COLO829 (cell line): ENCODE data around the gene EEIG1.

Experiments
- DNase-seq: peaks from one replicate; pipeline ENCODE4 v3.0.0; 2012; ENCODE audit warnings: low spot score

The EEIG1 gene

DNA sequence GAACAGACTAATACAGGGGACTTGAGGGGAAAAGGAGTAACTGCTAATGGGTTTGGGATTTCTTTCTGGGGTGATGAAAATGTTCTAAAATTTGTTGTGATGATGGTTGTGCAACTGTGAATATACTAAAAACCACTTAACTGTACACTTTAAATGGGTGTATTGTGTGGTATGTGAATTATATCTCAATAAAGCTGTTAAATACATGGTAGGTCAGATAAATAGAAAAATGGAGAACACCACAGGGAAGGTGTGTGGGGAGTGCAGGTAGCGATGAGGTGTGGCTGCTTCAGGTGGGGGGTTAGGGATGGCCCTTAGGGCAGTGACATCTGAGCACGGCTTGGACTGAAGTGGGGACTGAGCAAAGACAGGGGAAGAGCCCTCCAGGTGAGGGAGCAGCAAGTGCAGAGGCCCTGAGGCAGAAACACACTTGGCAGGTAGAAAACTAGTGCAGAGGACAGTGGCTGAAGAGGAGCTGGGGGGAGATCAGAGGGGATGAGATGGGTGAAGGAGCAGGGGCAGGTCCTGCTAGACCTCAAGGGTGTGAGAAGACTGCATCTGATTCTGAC, 20.9 kb downstream of the EEIG1 start:
- no peak for DNase-seq

DNA sequence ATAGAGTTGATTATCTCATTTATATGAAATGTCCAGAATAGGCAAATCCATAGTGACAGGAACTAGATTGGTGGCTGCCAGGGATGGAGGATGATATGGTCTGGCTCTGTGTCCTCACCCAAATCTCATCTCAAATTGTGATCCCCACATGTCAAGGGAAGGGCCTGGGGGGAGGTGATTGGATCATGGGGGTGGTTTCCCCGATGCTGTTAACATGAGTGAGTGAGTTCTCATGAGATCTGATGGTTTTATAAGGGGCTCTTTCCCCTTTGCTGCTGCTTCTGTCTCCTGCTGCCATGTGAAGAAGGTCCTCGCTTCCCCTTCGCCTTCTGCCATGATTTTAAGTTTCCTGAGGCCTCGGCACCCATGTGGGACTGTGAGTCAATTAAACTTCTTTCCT, 21.4 kb downstream of the EEIG1 start:
- DNase-seq, result no peak

DNA sequence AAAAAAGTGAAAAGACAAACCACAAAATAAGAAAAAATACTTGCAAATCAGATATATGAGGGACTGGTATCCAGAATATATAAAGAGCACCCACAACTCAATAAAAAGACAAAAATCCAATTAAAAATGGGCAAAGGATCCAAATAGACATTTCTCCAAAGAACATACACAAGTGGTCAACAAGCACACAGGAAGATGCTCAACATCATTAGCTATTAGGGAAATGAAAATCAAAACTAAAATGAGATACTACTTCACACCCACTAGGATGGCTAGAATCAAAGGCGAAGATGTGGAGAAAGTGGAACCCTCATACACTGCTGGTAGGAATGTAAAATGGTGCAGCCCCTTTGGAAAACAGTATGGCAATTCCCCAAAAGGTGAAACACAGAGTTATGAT, 22.1 kb downstream of the EEIG1 start:
- DNase-seq, result no peak

DNA sequence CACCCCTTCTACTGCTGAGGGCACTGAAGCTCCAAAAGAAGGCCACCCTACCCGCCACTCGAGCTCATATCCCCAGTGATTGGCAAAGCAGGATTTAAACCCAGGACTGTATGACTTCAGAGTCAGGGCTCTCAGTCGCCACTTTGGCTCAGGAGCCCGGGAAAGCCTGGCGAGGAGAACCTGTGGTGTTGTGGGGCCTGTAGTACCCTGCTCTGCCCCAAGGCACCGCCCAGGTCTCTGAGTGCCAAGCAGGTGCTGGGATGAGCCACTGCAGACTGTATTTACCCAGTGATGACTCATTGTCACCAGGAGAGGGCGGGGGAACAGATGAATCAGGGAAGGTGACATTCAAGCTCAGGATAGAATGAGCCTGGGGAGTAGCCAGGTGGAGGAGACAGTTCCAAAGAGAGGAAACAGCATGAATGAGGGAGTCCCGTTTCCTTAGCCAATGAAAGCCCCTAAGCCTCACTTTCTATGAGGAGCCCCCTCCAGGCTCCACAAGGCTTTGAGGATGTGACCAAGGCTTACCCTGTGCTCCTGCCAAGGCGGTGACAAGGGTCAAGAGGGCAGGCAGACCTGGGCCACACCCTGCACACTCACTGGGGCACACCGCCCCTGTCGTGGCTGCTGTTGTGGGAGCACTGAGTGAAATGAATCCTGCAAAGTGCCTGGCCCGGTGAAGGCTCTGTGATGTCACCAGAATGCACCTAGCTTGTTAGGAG, 25.3 kb downstream of the EEIG1 start:
- peak; percentile 60 for DNase-seq

- no peak for DNase-seq
Measured at GRCh38 chr9:127954831-127955293, 25.9 kb downstream of the EEIG1 start.

DNA sequence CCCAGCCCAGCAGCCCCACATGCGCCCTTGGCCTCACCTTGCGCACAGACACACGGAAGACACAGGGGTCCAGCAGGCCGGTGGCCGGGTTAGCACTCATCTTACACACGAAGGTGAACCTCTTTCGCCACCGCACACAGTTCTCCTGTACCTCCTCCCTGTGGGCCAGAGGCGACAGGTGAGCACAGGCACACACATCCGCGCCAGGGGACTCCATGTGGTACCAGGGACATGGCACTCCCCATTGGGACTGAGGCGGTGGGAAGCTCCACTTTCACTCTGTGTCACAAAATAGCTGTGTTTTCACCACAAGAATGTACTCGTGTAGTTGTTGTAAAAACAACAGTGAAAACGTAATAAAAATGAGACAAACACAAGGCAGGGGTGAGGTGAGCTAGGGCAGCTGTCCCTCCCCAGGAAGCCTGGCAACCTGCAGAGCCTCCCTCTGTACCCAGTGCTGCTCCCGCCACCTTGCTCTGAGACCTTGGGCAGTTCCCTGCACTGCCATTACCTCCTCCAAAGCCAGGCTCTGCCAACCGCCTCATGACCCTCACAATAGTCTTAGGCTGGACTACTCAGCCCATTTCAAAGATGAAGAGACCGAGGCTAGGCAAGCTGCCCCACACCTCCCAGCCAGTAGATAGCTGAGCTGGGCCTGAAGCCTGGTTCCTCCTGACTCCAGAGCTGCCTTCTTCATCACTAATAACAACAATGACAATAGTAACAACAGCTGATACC, 26.9 kb downstream of the EEIG1 start:
- DNase-seq, result no peak

DNA sequence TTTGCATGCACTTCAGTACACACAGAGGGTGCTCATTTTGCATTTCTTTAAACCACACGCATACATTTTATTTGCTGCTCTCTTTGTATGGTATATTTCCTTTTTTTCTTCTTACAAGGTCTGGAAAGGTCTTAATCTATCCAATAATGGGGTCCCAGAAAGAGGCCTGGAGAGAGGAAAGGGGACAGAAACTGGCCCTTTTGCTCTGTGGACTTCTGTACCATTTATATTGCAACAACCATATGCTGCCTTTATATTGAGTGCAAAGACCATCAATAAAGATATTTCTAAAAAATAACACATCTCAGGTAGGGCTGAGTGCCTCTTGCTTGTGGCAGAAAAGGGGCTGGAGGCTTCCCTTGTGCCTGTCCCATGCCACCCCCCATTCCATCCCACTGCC, 27.6 kb downstream of the EEIG1 start:
- no peak for DNase-seq

GRCh38 chr9:127950513-127951289, 30.1 kb downstream of the EEIG1 start:
- peak; percentile 95 for DNase-seq

GRCh38 chr9:127949827-127950512, 30.8 kb downstream of the EEIG1 start:
- no peak for DNase-seq

DNA sequence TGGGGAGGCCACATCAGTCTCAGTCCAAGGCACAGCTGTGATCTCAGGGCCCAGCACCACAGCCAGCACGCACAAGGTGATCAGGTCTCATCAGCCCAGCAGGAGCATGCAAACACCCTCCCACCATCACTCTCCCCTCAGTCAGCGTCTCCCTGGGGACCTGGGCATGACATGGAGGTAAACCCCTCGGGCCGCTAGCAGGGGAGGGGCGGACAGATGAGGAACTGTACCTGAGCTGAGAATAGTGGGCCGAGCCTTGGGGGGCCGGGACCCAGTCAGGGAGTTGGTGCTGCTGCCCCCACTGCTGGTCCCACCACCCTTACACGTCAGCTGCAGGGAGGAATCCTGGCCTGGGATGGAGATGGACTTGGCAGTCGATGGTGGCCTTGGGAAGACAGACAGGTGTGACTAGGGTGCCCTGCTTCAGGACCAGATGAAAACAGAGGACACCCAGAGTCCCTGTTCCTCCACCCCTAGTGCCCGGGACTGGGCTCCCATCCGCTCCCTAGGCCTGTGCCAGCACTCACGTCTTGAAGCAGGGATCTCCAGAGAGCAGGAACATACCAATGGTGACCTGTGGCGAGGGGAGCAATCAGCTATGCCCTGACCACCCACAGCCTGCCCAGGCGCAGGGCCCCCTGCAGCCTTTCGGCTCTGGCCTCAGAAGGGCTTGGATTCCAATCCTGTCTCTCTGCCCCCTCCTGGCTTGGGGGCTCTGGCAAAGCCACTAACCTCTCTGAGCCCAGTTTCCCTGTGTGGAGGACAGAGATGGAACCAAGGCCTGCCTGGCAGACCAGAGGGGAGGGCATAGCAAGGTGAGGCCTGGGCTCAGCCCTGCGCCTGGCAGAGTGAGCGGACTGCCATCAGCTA, 32.7 kb downstream of the EEIG1 start:
- no peak for DNase-seq

DNA sequence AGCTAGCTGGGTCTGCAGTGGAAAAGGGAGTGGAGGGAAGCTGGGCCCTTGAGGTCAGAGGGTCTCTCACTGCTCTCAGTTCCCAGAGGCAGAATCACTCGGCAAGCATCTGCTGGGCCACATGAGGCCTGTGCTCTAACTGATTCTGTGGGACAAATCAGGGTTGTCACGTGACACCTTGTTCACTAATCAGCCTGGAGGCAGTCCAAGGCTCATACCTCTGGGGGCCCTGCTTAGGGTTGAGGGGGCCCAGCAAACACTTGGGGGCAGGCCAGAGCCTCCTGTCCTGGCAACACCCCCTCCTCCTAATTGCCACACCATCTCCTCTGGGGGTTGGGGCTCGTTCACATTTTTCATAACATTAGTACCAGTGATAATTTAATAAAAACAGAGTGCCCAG, 34.1 kb downstream of the EEIG1 start:
- DNase-seq, result no peak

DNA sequence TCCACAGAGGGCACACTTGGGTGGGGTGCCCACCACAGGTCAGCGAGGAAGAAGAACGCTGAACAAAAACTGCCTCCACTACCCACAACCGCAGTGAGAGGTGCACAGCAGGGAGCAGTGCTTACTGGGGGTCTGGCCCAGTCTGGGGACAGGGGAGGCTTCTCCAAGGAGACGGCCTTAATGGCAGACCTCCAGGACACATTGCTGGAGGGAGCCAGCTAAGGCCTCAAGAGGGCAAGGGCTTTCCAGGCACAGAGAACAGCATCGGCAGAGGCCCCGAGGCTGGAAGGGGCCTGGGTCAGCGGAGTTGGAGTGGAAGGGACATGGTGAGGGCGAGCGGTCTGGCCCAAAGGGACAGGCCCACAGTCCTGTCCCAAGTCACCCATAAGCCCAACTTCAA, 34.8 kb downstream of the EEIG1 start:
- no peak for DNase-seq

GRCh38 chr9:127945338-127945737, 35.5 kb downstream of the EEIG1 start:
- no peak for DNase-seq

DNA sequence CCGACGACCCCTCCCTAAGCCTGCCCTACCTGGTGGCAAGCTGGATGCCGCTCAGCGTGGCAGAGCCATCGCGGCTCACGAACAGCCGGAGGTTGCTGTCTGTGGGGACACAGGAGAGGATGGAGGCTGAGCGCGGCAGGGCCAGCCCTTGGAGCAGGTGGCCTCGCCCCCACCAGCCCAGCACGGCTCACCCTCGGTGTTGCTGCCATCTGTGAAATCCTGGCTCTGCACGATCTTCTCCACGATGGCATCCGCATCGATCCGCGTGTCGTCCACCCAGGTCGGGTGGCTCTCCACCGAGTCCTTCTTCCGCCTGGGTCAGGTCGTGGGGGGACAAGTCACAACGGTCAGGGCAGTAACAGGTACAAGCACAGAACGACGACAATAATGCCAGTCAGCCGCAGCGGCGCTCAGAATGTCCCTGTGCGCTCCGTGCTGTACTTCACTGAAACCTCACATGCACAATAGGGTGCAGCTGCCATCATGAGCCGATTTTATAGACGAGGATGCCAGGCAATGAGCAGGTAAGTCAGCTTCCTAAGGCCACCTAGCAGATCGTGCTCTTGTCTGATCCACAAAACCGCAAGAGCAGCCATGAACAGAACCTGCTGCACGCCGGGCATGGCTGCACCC, 36.1 kb downstream of the EEIG1 start:
- DNase-seq, result no peak

- DNase-seq, result peak; percentile 83
Measured at GRCh38 chr9:127943731-127944144, 37.1 kb downstream of the EEIG1 start.

- DNase-seq, result no peak
Measured at GRCh38 chr9:127943011-127943662, 37.7 kb downstream of the EEIG1 start.

DNA sequence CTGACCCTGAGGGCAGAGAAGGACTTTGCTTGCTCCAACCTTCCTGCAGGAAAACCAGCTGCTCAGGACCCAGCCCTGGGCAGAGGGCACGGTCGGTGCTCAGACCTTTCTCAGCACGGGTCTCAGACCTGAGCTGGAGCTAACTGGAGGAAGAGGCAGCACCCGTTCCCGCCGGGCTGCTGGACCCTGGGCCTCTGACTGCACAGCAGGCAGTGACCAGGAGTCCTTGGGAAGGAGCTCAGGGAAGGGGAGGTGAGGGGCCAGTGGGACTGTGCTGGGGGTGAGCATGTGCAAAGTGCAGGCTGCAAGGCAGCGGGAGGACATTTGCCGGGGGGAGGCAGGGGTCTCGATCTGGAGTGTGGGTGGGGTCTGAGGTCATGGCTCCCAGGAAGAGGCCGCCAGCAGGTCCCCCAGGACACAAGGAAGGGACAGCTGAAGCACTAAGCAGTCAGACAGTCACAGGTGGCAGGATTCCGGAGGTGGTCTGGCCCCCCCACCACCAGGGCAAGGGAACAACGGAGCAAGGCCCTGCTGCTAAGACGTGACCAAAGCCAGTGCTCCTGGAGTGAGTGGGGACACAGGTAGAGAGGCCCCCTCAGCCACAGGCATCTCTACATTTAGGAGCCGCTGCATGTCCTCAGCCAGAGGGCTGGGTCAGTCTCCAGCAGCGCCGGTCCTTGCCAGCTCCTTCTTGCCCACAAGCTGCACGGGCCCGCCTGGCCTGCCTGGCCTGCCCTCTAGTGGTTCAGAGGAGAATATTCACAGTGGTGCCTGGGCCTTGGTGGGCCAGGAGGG, 38.4 kb downstream of the EEIG1 start:
- peak; percentile 69 for DNase-seq

DNA sequence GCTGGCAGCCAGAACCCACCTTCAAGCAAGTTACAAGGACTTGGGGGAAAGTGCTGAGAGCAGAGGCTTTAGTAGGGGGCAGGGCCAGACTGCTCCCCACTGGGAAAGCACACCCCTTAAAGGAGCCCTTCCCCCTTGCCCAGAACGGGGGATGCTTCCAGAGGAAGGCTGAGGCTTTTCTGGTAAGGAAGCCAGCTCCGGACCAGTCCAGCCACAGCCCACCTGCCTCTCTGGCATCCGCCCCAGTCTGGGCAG, 38.9 kb downstream of the EEIG1 start:
- DNase-seq, result no peak
